SK-N-SH (cell line): ENCODE results near the gene SAMD4A. TPM values are rescaled to one million over a fixed set of nuclear protein-coding genes. Genes with fewer than 3 reads are reported as not detected.

Experiments
- CTCF ChIA-PET: fragments of 300-600, 350-600 bp; formaldehyde crosslinking; extraction: SDS; loops from one replicate; lab custom pipeline; 2021; lab: Yijun Ruan, JAX
- POLR2A ChIA-PET: fragments of 350-600 bp; sonication (Branson Sonifier 250); formaldehyde crosslinking; extraction: SDS; loops from one replicate; lab custom pipeline; 2020; ENCODE audit warnings: antibody characterized with exemption, inconsistent platforms; lab: Yijun Ruan, JAX
- DNase-seq: peaks from one replicate; pipeline ENCODE4 v3.0.0; 2012
- H2AFZ ChIP-seq: fragments of 200-600 bp; sonication (generic); 2 replicates; pipeline ENCODE4 v1.8.1; 2016; ENCODE audit warnings: antibody characterized with exemption, mild to moderate bottlenecking, low read depth
- H3F3A ChIP-seq: fragments of 200-600 bp; sonication (generic); replicated peaks from 2 replicates; pipeline ENCODE3; 2016; ENCODE audit warnings: antibody characterized with exemption, mild to moderate bottlenecking; ENCODE audit not compliant: insufficient read depth
- H3K27ac ChIP-seq, 2 experiments: fragments of 200-500 bp in 1 of 2; fragments of 200-600 bp in 1 of 2; sonication (Bioruptor generic) in 1 of 2; sonication (generic), shearing (Covaris generic) in 1 of 2; 2 replicates each; pipeline versions ENCODE4 v1.5.1 to v1.6.1; 2014 to 2016; ENCODE audit warnings: low read depth in 2 of 2, inconsistent platforms in 1 of 2, low read length in 1 of 2, mild to moderate bottlenecking in 1 of 2, mixed read lengths in 1 of 2
- H3K27me3 ChIP-seq: fragments of 200-600 bp; sonication (generic), shearing (Covaris generic); 2 replicates; pipeline ENCODE4 v1.6.1; 2016; ENCODE audit warnings: mixed run types; ENCODE audit not compliant: insufficient read depth
- H3K36me3 ChIP-seq, 2 experiments: fragments of 200-500 bp in 1 of 2; fragments of 200-600 bp in 1 of 2; sonication (Bioruptor generic) in 1 of 2; sonication (generic) in 1 of 2; replicated peaks in 1 of 2; 2 replicates each; pipeline versions ENCODE3 to v1.5.1; 2014 to 2016; ENCODE audit warnings: low read length in 1 of 2, mild to moderate bottlenecking in 1 of 2; ENCODE audit not compliant: insufficient read depth in 2 of 2, control insufficient read depth in 1 of 2
- H3K4me1 ChIP-seq, 2 experiments: fragments of 200-500 bp in 1 of 2; fragments of 200-600 bp in 1 of 2; sonication (Bioruptor generic) in 1 of 2; sonication (generic), shearing (Covaris generic) in 1 of 2; 2 replicates each; pipeline versions ENCODE4 v1.5.1 to v1.6.1; 2014 to 2016; ENCODE audit warnings: low read depth in 1 of 2, low read length in 1 of 2, mixed run types in 1 of 2; ENCODE audit not compliant: insufficient read depth in 2 of 2, control insufficient read depth in 1 of 2
- H3K4me2 ChIP-seq: fragments of 200-600 bp; sonication (generic), shearing (Covaris generic); 2 replicates; pipeline ENCODE4 v1.6.1; 2017; ENCODE audit warnings: mixed run types
- H3K4me3 ChIP-seq, 2 experiments: fragments of 200-500 bp in 1 of 2; fragments of 200-600 bp in 1 of 2; sonication (Bioruptor generic) in 1 of 2; sonication (generic), shearing (Covaris generic) in 1 of 2; 2 replicates each; pipeline versions ENCODE4 v1.5.1 to v1.8.1; 2014 to 2016; ENCODE audit warnings: low read depth in 2 of 2, inconsistent platforms in 1 of 2, low read length in 1 of 2, mild to moderate bottlenecking in 1 of 2, mixed read lengths in 1 of 2, moderate library complexity in 1 of 2
- H3K79me2 ChIP-seq: fragments of 200-600 bp; sonication (generic); 2 replicates; pipeline ENCODE4 v1.8.1; 2017; ENCODE audit warnings: mild to moderate bottlenecking; ENCODE audit not compliant: insufficient read depth
- H3K9ac ChIP-seq: fragments of 200-600 bp; sonication (generic); 2 replicates; pipeline ENCODE4 v1.6.1; 2017; ENCODE audit warnings: mixed run types
- H3K9me2 ChIP-seq: fragments of 200-600 bp; sonication (generic); 2 replicates; pipeline ENCODE4 v1.6.1; 2017; ENCODE audit warnings: mixed run types
- H3K9me3 ChIP-seq: fragments of 200-600 bp; sonication (generic); 2 replicates; pipeline ENCODE4 v1.6.1; 2017; ENCODE audit warnings: mixed run types, mild to moderate bottlenecking, moderate library complexity
- H4K20me1 ChIP-seq: fragments of 200-600 bp; sonication (generic); 2 replicates; pipeline ENCODE4 v1.6.1; 2017; ENCODE audit warnings: mild to moderate bottlenecking, mixed run types; ENCODE audit not compliant: insufficient read depth
- EP300 ChIP-seq, 2 experiments: IDR thresholded peaks; 2 replicates each; pipeline versions ENCODE4 v1.4.0 to v1.6.1; 2012; ENCODE audit warnings: borderline replicate concordance in 1 of 2, low read depth in 1 of 2, low read length in 1 of 2
- FOXJ3 ChIP-seq: sonication (generic); formaldehyde crosslinking; IDR thresholded peaks from 2 replicates; pipeline ENCODE4 v1.5.1; 2020; ENCODE audit warnings: mild to moderate bottlenecking, missing genetic modification reagents
- GABPA ChIP-seq: IDR thresholded peaks from 2 replicates; pipeline ENCODE4 v1.4.0; 2012; ENCODE audit warnings: low read depth, mild to moderate bottlenecking
- GATA2 ChIP-seq: sonication (generic); formaldehyde crosslinking; IDR thresholded peaks from 2 replicates; pipeline ENCODE4 v1.5.0; 2020; ENCODE audit warnings: mild to moderate bottlenecking, missing genetic modification reagents
- JUND ChIP-seq: IDR thresholded peaks from 2 replicates; pipeline ENCODE4 v1.4.0; 2012
- RAD21 ChIP-seq: IDR thresholded peaks from 2 replicates; pipeline ENCODE4 v1.6.1; 2012; ENCODE audit warnings: mild to moderate bottlenecking, low read length
- RFX5 ChIP-seq: IDR thresholded peaks from 2 replicates; pipeline ENCODE4 v1.6.1; 2012; ENCODE audit warnings: mild to moderate bottlenecking, improper control_type of control experiment, low read length
- TEAD4 ChIP-seq: IDR thresholded peaks from 2 replicates; pipeline ENCODE4 v1.4.0; 2012; ENCODE audit warnings: mild to moderate bottlenecking, borderline replicate concordance; ENCODE audit not compliant: insufficient read depth
- YY1 ChIP-seq: IDR thresholded peaks from 2 replicates; pipeline ENCODE4 v1.4.0; 2012; ENCODE audit warnings: low read depth, mild to moderate bottlenecking
- WGBS: methylation state at CpG from one replicate; pipeline ENCODE4 v1.1.6; 2017; ENCODE audit warnings: low lambda C conversion rate; 5-methylcytosine and 5-hydroxymethylcytosine counted together
- polyA plus RNA-seq, 3 experiments: library from polyadenylated mRNA; depleted of rRNA; stranded (reverse); fragments of >200 nt; gene quantifications; 2 replicates each; pipeline ENCODE4 v1.2.3, GENCODE V29; 2012
- TF ChIP-seq, protein P1 (sequence below): IDR thresholded peaks from 2 replicates; pipeline ENCODE4 v1.6.1; 2012; ENCODE audit warnings: mild to moderate bottlenecking, low read depth, low read length, moderate library complexity
- TF ChIP-seq, protein P2 (sequence below): IDR thresholded peaks from 2 replicates; pipeline ENCODE4 v1.4.0; 2012; ENCODE audit warnings: low read depth, borderline replicate concordance
- TF ChIP-seq, protein P3 (sequence below): fragments of 200-600 bp; sonication (generic); IDR thresholded peaks from 2 replicates; pipeline ENCODE4 v1.6.1; 2017; ENCODE audit warnings: antibody characterized with exemption, mild to moderate bottlenecking, moderate library complexity
- TF ChIP-seq, protein P4 (sequence below): fragments of 150-350 bp; IDR thresholded peaks from 2 replicates; pipeline ENCODE4 v1.6.1; 2017; ENCODE audit warnings: antibody characterized with exemption, low read length, low read depth, borderline replicate concordance

Gene SAMD4A
- polyA plus RNA-seq, 1 of the 3 experiments (the other 2 are of a cell fraction): 5.0 TPM

DNA sequence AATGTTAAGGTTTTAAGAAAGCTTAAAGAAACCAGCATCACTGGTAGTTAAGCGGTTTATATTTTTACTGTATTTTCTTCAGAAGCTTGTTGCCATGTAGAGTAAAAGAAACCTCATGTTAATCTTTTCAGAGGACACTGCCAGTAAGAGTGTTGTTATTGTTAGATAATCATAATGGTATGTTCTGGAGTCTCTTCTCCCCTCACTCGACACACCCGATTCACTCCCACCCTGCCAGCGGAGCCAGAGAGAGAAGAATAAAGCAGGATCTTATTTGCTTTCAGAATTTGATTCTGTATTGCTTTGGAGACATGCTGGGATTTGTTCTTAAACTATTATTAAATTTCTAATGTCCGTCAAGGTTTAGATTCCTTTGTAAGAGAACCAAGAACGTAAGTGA lies 113.7 kb downstream of the SAMD4A start:
- POLR2A ChIA-PET: no interaction called here
- no peak for DNase-seq

More for the DNA sequence above, 113.7 kb downstream of the SAMD4A start:
- H3K9me2 ChIP-seq: no peaks in the 10 kb centered on the region
- H2AFZ ChIP-seq: no peak overlapping the region
- WGBS: 93% methylated on average over 6 of the region's 6 CpGs
- peaks cover 46% of the 10 kb centered on the region for H3F3A ChIP-seq
- no peak for TF ChIP-seq TEAD4
- TF ChIP-seq, protein P1, sequence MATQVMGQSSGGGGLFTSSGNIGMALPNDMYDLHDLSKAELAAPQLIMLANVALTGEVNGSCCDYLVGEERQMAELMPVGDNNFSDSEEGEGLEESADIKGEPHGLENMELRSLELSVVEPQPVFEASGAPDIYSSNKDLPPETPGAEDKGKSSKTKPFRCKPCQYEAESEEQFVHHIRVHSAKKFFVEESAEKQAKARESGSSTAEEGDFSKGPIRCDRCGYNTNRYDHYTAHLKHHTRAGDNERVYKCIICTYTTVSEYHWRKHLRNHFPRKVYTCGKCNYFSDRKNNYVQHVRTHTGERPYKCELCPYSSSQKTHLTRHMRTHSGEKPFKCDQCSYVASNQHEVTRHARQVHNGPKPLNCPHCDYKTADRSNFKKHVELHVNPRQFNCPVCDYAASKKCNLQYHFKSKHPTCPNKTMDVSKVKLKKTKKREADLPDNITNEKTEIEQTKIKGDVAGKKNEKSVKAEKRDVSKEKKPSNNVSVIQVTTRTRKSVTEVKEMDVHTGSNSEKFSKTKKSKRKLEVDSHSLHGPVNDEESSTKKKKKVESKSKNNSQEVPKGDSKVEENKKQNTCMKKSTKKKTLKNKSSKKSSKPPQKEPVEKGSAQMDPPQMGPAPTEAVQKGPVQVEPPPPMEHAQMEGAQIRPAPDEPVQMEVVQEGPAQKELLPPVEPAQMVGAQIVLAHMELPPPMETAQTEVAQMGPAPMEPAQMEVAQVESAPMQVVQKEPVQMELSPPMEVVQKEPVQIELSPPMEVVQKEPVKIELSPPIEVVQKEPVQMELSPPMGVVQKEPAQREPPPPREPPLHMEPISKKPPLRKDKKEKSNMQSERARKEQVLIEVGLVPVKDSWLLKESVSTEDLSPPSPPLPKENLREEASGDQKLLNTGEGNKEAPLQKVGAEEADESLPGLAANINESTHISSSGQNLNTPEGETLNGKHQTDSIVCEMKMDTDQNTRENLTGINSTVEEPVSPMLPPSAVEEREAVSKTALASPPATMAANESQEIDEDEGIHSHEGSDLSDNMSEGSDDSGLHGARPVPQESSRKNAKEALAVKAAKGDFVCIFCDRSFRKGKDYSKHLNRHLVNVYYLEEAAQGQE: no peak
- TF ChIP-seq, protein P2, sequence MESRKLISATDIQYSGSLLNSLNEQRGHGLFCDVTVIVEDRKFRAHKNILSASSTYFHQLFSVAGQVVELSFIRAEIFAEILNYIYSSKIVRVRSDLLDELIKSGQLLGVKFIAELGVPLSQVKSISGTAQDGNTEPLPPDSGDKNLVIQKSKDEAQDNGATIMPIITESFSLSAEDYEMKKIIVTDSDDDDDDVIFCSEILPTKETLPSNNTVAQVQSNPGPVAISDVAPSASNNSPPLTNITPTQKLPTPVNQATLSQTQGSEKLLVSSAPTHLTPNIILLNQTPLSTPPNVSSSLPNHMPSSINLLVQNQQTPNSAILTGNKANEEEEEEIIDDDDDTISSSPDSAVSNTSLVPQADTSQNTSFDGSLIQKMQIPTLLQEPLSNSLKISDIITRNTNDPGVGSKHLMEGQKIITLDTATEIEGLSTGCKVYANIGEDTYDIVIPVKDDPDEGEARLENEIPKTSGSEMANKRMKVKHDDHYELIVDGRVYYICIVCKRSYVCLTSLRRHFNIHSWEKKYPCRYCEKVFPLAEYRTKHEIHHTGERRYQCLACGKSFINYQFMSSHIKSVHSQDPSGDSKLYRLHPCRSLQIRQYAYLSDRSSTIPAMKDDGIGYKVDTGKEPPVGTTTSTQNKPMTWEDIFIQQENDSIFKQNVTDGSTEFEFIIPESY: no peak
- no peak for TF ChIP-seq EP300 (IDR thresholded peaks at IDR 0.05; ENCODE audit: borderline replicate concordance in 1 of 2, low read depth in 1 of 2, low read length in 1 of 2)
- TF ChIP-seq, protein P3, sequence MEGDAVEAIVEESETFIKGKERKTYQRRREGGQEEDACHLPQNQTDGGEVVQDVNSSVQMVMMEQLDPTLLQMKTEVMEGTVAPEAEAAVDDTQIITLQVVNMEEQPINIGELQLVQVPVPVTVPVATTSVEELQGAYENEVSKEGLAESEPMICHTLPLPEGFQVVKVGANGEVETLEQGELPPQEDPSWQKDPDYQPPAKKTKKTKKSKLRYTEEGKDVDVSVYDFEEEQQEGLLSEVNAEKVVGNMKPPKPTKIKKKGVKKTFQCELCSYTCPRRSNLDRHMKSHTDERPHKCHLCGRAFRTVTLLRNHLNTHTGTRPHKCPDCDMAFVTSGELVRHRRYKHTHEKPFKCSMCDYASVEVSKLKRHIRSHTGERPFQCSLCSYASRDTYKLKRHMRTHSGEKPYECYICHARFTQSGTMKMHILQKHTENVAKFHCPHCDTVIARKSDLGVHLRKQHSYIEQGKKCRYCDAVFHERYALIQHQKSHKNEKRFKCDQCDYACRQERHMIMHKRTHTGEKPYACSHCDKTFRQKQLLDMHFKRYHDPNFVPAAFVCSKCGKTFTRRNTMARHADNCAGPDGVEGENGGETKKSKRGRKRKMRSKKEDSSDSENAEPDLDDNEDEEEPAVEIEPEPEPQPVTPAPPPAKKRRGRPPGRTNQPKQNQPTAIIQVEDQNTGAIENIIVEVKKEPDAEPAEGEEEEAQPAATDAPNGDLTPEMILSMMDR: no peak
- no peak for TF ChIP-seq JUND
- no peak for TF ChIP-seq GATA2
- TF ChIP-seq, protein P4, sequence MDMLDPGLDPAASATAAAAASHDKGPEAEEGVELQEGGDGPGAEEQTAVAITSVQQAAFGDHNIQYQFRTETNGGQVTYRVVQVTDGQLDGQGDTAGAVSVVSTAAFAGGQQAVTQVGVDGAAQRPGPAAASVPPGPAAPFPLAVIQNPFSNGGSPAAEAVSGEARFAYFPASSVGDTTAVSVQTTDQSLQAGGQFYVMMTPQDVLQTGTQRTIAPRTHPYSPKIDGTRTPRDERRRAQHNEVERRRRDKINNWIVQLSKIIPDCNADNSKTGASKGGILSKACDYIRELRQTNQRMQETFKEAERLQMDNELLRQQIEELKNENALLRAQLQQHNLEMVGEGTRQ: no peak
- TF ChIP-seq RFX5: no peak
- no peak for TF ChIP-seq FOXJ3 (CRISPR knock-in tag)
- TF ChIP-seq YY1: no peak
- no peak for TF ChIP-seq GABPA
- no peak for TF ChIP-seq RAD21
- TF ChIP-seq, all 33 proteins: peak for 0
- H3K4me1 ChIP-seq: peaks cover 44 to 54% of the 10 kb centered on the region in 2 experiments
- no peak overlapping the region for H3K4me2 ChIP-seq
- H3K4me3 ChIP-seq: no peak overlapping the region
- H3K9ac ChIP-seq: no peak overlapping the region
- CTCF ChIA-PET: no interaction called here
- no peaks in the 10 kb centered on the region for H3K27me3 ChIP-seq
- H3K79me2 ChIP-seq: peaks cover 75% of the 10 kb centered on the region
- H3K36me3 ChIP-seq: peaks cover 0 to 13% of the 10 kb centered on the region in 2 experiments
- H4K20me1 ChIP-seq: no peaks in the 10 kb centered on the region
- no peaks in the 10 kb centered on the region for H3K9me3 ChIP-seq
- H3K27ac ChIP-seq: no peak overlapping the region
